GM10248 (cell line): ENCODE measurements around the gene CRKL.
"Not testable (repeated sequence)": the region's sequence is repeated elsewhere in the genome, so short reads cannot be mapped to it uniquely, and the experiment has no call there.

ENCODE experiments used
- CTCF ChIA-PET: fragments of 300-600 bp; sonication (Branson Sonifier 250); formaldehyde crosslinking; extraction: SDS; loops from one replicate; lab custom pipeline; 2021; ENCODE audit warnings: antibody characterized with exemption; lab: Yijun Ruan, JAX
- POLR2A ChIA-PET: fragments of 350-650 bp; sonication (Branson Sonifier 250); formaldehyde crosslinking; extraction: SDS; loops from one replicate; lab custom pipeline; 2020; ENCODE audit warnings: antibody characterized with exemption; lab: Yijun Ruan, JAX
- DNase-seq: peaks from one replicate; pipeline ENCODE4 v3.0.0; 2012; ENCODE audit errors: extremely low spot score
- CTCF ChIP-seq: IDR thresholded peaks from 2 replicates; pipeline ENCODE4 v1.5.1; 2012; ENCODE audit warnings: mild to moderate bottlenecking, low read depth; ENCODE audit errors: extremely low read depth, missing control alignments, control extremely low read depth

CRKL gene

GRCh38 chr22:20926243-20926642, 9.0 kb downstream of the CRKL start:
- DNase-seq, result no peak
- POLR2A ChIA-PET, result interaction anchor here (0.6 kb wide), 1 partner anchor 142 kb away, joined by 5 read pairs; no protein-coding TSS in a partner anchor
- CTCF ChIA-PET, result interaction anchor here (0.7 to 2.5 kb wide), 7 partner anchors 8 to 95 kb away, joined by 3 to 20 read pairs (median 3); partner anchors contain the start of gene CRKL
- no peak for TF ChIP-seq CTCF

GRCh38 chr22:20927940-20928572, 10.8 kb downstream of the CRKL start:
- ChIA-PET POLR2A (interaction anchor here (0.7 kb wide), 1 partner anchor 54 kb away, joined by 13 read pairs; the partner anchor contains the start of gene LZTR1), CTCF (interaction anchor here (0.9 to 1.6 kb wide), 3 partner anchors 11 to 39 kb away, joined by 3 to 5 read pairs (median 3); partner anchors contain the start of gene CRKL)
- no peak for DNase-seq
- no peak for TF ChIP-seq CTCF

- ChIA-PET POLR2A (interaction anchor here (0.7 kb wide), 1 partner anchor 54 kb away, joined by 13 read pairs; the partner anchor contains the start of gene LZTR1), CTCF (interaction anchor here (0.9 to 1.6 kb wide), 3 partner anchors 11 to 39 kb away, joined by 3 to 5 read pairs (median 3); partner anchors contain the start of gene CRKL)
- TF ChIP-seq CTCF, result no peak
- no peak for DNase-seq
Observed at GRCh38 chr22:20928573-20928967, 11.4 kb downstream of the CRKL start.

- CTCF ChIA-PET, result no interaction called here
- DNase-seq, result no peak
- POLR2A ChIA-PET, result no interaction called here
- TF ChIP-seq CTCF, result no peak
Observed at GRCh38 chr22:20930004-20930403, 12.8 kb downstream of the CRKL start.

- POLR2A ChIA-PET, result interaction anchor here (0.6 kb wide), 1 partner anchor 54 kb away, joined by 13 read pairs; no protein-coding TSS in a partner anchor
- CTCF ChIA-PET, DNase-seq: not testable (repeated sequence)
Observed at GRCh38 chr22:20930435-20930834, 13.2 kb downstream of the CRKL start.

- no peak for TF ChIP-seq CTCF
- CTCF ChIA-PET, result interaction anchor here (1.1 to 2.1 kb wide), 4 partner anchors 9 to 45 kb away, joined by 3 to 7 read pairs (median 5); partner anchors contain the start of gene CRKL
Observed at GRCh38 chr22:20931126-20931654, 14.0 kb downstream of the CRKL start.

More at GRCh38 chr22:20931126-20931654, 14.0 kb downstream of the CRKL start:
- POLR2A ChIA-PET, result interaction anchor here (0.6 to 1.0 kb wide), 2 partner anchors 19 to 54 kb away, joined by 7 to 13 read pairs; no protein-coding TSS in a partner anchor
- no peak for DNase-seq
